SK-N-SH (cell line): Measurements from ENCODE around the gene ZNF503.

Source experiments
- EP300 ChIP-seq, 2 experiments: IDR thresholded peaks; 2 replicates each; pipeline versions ENCODE4 v1.4.0 to v1.6.1; 2012; ENCODE audit warnings: borderline replicate concordance in 1 of 2, low read depth in 1 of 2, low read length in 1 of 2
- EZH2phosphoT487 ChIP-seq: fragments of 200-600 bp; sonication (generic); IDR thresholded peaks from 2 replicates; pipeline ENCODE4 v1.6.1; 2017; ENCODE audit warnings: low read depth, mixed run types, mild to moderate bottlenecking, antibody characterized with exemption, moderate library complexity, borderline replicate concordance
- JUND ChIP-seq: IDR thresholded peaks from 2 replicates; pipeline ENCODE4 v1.4.0; 2012
- MEF2A ChIP-seq: IDR thresholded peaks from 2 replicates; pipeline ENCODE4 v1.4.0; 2012; ENCODE audit warnings: low read depth, borderline replicate concordance
- PBX3 ChIP-seq: IDR thresholded peaks from 2 replicates; pipeline ENCODE4; 2012
- POLR2AphosphoS5 ChIP-seq: IDR thresholded peaks from 2 replicates; pipeline ENCODE4 v1.6.1; 2012; ENCODE audit warnings: low read depth, low read length
- ZBTB33 ChIP-seq: IDR thresholded peaks from 2 replicates; pipeline ENCODE4 v1.4.0; 2012; ENCODE audit warnings: low read depth, borderline replicate concordance
- TF ChIP-seq, protein P1 (sequence below): fragments of 150-350 bp; IDR thresholded peaks from 2 replicates; pipeline ENCODE4 v1.6.1; 2017; ENCODE audit warnings: antibody characterized with exemption, low read length, low read depth, borderline replicate concordance
- TF ChIP-seq, protein P2 (sequence below): fragments of 200-600 bp; sonication (generic); IDR thresholded peaks from 2 replicates; pipeline ENCODE4 v1.6.1; 2017; ENCODE audit warnings: antibody characterized with exemption, mild to moderate bottlenecking, moderate library complexity
- TF ChIP-seq, protein P3 (sequence below): IDR thresholded peaks from 2 replicates; pipeline ENCODE4 v1.6.1; 2012; ENCODE audit warnings: mild to moderate bottlenecking, low read depth, low read length, moderate library complexity

DNA sequence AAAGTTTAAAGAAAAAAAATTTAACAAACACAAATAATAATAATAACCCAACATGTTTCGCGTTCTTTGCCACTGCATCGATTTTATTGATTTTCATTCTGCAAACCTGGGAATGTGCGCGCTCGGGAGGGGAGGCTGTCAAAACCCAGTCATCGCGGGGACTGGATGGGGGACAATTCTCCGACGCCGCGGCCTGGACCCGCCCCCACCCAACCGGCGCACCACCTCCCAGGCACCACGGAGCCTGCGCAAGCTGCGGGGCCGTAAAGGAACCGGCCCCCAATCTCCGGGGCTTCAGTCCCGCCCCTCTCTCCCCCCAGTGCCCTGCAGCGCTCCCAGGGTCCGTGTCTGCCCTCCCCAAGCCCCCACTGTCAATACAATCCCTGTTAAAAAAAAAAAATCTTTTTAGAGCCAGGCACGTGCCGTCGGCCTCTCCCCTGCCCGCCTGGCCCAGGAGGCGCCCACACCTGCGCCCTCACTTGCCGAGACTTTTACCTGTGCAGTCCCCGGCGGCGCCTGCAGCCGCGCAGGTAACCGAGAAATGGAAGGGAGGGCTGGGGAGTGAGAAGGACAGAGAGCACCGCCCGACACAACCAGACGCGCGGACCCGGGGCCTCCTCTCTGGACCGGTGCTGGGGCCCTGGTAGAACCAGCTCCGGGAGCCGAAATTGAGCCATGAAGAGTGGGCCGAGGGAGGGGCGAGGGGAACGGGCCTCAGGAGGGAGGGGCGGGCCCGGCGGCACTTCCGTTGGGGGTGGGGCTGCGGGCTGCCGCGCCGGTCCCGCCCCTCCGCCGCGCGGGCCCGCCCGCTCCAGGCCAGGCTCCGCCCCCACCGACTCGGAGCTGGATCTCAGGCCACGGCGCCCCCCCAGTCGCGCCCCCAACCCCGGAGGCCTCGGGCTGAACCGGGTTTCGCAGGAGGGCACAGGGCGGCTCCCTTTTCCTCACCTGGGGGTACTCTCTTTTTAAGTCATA is 7.6 kb upstream of the ZNF503 start:
- TF ChIP-seq, protein P1, sequence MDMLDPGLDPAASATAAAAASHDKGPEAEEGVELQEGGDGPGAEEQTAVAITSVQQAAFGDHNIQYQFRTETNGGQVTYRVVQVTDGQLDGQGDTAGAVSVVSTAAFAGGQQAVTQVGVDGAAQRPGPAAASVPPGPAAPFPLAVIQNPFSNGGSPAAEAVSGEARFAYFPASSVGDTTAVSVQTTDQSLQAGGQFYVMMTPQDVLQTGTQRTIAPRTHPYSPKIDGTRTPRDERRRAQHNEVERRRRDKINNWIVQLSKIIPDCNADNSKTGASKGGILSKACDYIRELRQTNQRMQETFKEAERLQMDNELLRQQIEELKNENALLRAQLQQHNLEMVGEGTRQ = no peak
- TF ChIP-seq, protein P2, sequence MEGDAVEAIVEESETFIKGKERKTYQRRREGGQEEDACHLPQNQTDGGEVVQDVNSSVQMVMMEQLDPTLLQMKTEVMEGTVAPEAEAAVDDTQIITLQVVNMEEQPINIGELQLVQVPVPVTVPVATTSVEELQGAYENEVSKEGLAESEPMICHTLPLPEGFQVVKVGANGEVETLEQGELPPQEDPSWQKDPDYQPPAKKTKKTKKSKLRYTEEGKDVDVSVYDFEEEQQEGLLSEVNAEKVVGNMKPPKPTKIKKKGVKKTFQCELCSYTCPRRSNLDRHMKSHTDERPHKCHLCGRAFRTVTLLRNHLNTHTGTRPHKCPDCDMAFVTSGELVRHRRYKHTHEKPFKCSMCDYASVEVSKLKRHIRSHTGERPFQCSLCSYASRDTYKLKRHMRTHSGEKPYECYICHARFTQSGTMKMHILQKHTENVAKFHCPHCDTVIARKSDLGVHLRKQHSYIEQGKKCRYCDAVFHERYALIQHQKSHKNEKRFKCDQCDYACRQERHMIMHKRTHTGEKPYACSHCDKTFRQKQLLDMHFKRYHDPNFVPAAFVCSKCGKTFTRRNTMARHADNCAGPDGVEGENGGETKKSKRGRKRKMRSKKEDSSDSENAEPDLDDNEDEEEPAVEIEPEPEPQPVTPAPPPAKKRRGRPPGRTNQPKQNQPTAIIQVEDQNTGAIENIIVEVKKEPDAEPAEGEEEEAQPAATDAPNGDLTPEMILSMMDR = no peak
- no peak for TF ChIP-seq JUND
- no peak; the same call in 1 of the 2 replicates for TF ChIP-seq MEF2A
- TF ChIP-seq EZH2phosphoT487 = no peak
- TF ChIP-seq ZBTB33 = 0 out of 2 replicates have a peak, but pooled peaks have one; percentile 49
- TF ChIP-seq EP300 (IDR thresholded peaks at IDR 0.05; ENCODE audit: borderline replicate concordance in 1 of 2, low read depth in 1 of 2, low read length in 1 of 2) = no peak
- TF ChIP-seq, protein P3, sequence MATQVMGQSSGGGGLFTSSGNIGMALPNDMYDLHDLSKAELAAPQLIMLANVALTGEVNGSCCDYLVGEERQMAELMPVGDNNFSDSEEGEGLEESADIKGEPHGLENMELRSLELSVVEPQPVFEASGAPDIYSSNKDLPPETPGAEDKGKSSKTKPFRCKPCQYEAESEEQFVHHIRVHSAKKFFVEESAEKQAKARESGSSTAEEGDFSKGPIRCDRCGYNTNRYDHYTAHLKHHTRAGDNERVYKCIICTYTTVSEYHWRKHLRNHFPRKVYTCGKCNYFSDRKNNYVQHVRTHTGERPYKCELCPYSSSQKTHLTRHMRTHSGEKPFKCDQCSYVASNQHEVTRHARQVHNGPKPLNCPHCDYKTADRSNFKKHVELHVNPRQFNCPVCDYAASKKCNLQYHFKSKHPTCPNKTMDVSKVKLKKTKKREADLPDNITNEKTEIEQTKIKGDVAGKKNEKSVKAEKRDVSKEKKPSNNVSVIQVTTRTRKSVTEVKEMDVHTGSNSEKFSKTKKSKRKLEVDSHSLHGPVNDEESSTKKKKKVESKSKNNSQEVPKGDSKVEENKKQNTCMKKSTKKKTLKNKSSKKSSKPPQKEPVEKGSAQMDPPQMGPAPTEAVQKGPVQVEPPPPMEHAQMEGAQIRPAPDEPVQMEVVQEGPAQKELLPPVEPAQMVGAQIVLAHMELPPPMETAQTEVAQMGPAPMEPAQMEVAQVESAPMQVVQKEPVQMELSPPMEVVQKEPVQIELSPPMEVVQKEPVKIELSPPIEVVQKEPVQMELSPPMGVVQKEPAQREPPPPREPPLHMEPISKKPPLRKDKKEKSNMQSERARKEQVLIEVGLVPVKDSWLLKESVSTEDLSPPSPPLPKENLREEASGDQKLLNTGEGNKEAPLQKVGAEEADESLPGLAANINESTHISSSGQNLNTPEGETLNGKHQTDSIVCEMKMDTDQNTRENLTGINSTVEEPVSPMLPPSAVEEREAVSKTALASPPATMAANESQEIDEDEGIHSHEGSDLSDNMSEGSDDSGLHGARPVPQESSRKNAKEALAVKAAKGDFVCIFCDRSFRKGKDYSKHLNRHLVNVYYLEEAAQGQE = no peak
- no peak for TF ChIP-seq PBX3
- peak; percentile 9; the same call in 1 of the 2 replicates for TF ChIP-seq POLR2AphosphoS5
